K562 (cell line): Measurements from ENCODE around the gene GABARAPL2. TPM values are rescaled to one million over a fixed set of nuclear protein-coding genes. Genes with fewer than 3 reads are reported as not detected.

Experiments used
- ATF7 ChIP-seq: fragments of 450-650 bp; IDR thresholded peaks from 2 replicates; pipeline ENCODE4 v1.7.1; 2014; ENCODE audit warnings: mild to moderate bottlenecking, moderate library complexity
- BHLHE40 ChIP-seq: IDR thresholded peaks from 2 replicates; pipeline ENCODE4 v1.6.1; 2011; ENCODE audit warnings: low read length, improper control_type of control experiment
- FOXK2 ChIP-seq, 2 experiments: fragments of 450-650 bp; IDR thresholded peaks in 1 of 2; conservative IDR thresholded peaks in 1 of 2; 2 replicates each; pipeline ENCODE4 v1.6.1; 2016; ENCODE audit warnings: low read depth in 2 of 2, mild to moderate bottlenecking in 1 of 2
- GATAD2A ChIP-seq: fragments of 450-650 bp; IDR thresholded peaks from 2 replicates; pipeline ENCODE4 v1.6.1; 2017
- HLTF ChIP-seq: fragments of 450-650 bp; IDR thresholded peaks from 2 replicates; pipeline ENCODE4 v1.6.1; 2016
- PTRF ChIP-seq: fragments of 450-650 bp; IDR thresholded peaks from 2 replicates; pipeline ENCODE4 v1.6.1; 2016; ENCODE audit warnings: mild to moderate bottlenecking, missing genetic modification characterization, missing compliant biosample characterization
- RNF2 ChIP-seq: sonication (generic); IDR thresholded peaks from 2 replicates; pipeline ENCODE4 v1.6.1; 2016
- SMAD1 ChIP-seq: fragments of 150-350 bp; IDR thresholded peaks from 2 replicates; pipeline ENCODE4 v1.6.1; 2014; ENCODE audit warnings: low read length, low read depth; ENCODE audit not compliant: partially characterized antibody
- TCF15 ChIP-seq: fragments of 250-450 bp; sonication (Bioruptor Pico); IDR thresholded peaks from 2 replicates; pipeline ENCODE4 v1.8.0; 2022; ENCODE audit warnings: moderate library complexity, mild to moderate bottlenecking, inconsistent platforms
- ZBTB2 ChIP-seq: fragments of 450-650 bp; IDR thresholded peaks from 2 replicates; pipeline ENCODE4 v1.6.1; 2016; ENCODE audit warnings: antibody characterized with exemption
- ZEB2 ChIP-seq: fragments of 450-650 bp; IDR thresholded peaks from 2 replicates; pipeline ENCODE4 v1.6.1; 2016
- ZNF146 ChIP-seq: IDR thresholded peaks from one replicate; pipeline ENCODE4 v1.6.1; 2018; ENCODE audit warnings: missing compliant biosample characterization; ENCODE audit not compliant: unreplicated experiment
- ZNF408 ChIP-seq: fragments of 250-450 bp; sonication (Bioruptor Pico); IDR thresholded peaks from 2 replicates; pipeline ENCODE4 v1.4.0; 2020; ENCODE audit warnings: low read depth, mild to moderate bottlenecking, moderate library complexity
- polyA plus RNA-seq, 8 experiments: library from polyadenylated mRNA; depleted of rRNA in 4 of 8; stranded (reverse) in 5 of 8; unstranded in 3 of 8; fragments of >200 nt; fragmentation: Nextera tagmentation in 2 of 8; fragmentation: Illumina TruSeq in 1 of 8; extraction: Ambion mirVana in 2 of 8; extraction: Trizol in 1 of 8; gene quantifications; 2 replicates each; pipeline versions ENCODE4 v1.2.1 to v1.2.3, GENCODE V29; 2011 to 2014; ENCODE audit warnings: inconsistent platforms in 1 of 8, missing spikeins in 1 of 8
- total RNA-seq, 7 experiments: library from RNA; depleted of rRNA in 6 of 7; stranded (reverse); fragments of >200 nt in 6 of 7; fragmentation: Illumina TruSeq in 2 of 7; extraction: Trizol in 2 of 7; gene quantifications; 2 replicates each; pipeline versions ENCODE4 v1.2.1 to v1.2.3, GENCODE V29; 2011 to 2021; ENCODE audit warnings: low replicate concordance in 1 of 7
- TF ChIP-seq, protein P1 (sequence below): fragments of 450-650 bp; conservative IDR thresholded peaks from 2 replicates; pipeline ENCODE4 v1.6.1; 2016; ENCODE audit warnings: missing genetic modification characterization, low read depth, mild to moderate bottlenecking, missing compliant biosample characterization, moderate library complexity
- TF ChIP-seq, protein P2 (sequence below): fragments of 450-650 bp; formaldehyde crosslinking; IDR thresholded peaks from 2 replicates; pipeline ENCODE4 v1.4.0; 2022; ENCODE audit warnings: missing genetic modification characterization
- TF ChIP-seq, protein P3 (sequence below): fragments of 200-800 bp; sonication (Bioruptor generic); IDR thresholded peaks from 2 replicates; pipeline ENCODE4 v1.6.1; 2017; ENCODE audit warnings: missing genetic modification characterization, missing compliant biosample characterization
- TF ChIP-seq, protein P4 (sequence below): fragments of 250-450 bp; sonication (Bioruptor Pico); IDR thresholded peaks from 2 replicates; pipeline ENCODE4 v1.4.0; 2020; ENCODE audit warnings: mild to moderate bottlenecking, moderate library complexity

The GABARAPL2 gene
- total and polyA plus RNA-seq, 9 of the 15 experiments (the other 6 are each of a cell fraction or from before 2014, with no cell fraction given) = 42.1 to 288 (median 91.8) TPM

- TF ChIP-seq, protein P1, sequence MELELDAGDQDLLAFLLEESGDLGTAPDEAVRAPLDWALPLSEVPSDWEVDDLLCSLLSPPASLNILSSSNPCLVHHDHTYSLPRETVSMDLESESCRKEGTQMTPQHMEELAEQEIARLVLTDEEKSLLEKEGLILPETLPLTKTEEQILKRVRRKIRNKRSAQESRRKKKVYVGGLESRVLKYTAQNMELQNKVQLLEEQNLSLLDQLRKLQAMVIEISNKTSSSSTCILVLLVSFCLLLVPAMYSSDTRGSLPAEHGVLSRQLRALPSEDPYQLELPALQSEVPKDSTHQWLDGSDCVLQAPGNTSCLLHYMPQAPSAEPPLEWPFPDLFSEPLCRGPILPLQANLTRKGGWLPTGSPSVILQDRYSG (tag) = peak; percentile 89
- TF ChIP-seq SMAD1 (no peak), RNF2 (peak; percentile 74; the same call in 1 of the 2 replicates), ZBTB2 (peak; percentile 59; the same call in 1 of the 2 replicates), PTRF (tag) (peak; percentile 37; the same call in 1 of the 2 replicates), ZEB2 (peak; percentile 89), FOXK2 (conservative IDR thresholded peaks at IDR 0.05 in 1 of 2, IDR thresholded peaks at IDR 0.05 in 1 of 2; ENCODE audit: low read depth in 2 of 2) (peak in 1 of 2 experiments; percentile 32; a peak in 1 of 4 replicates), ZNF408 (no peak), ZNF146 (CRISPR knock-in tag) (no peak), ATF7 (peak; percentile 56; the same call in 1 of the 2 replicates), BHLHE40 (peak; percentile 90), HLTF (0 out of 2 replicates have a peak, but pooled peaks have one; percentile 8), TCF15 (CRISPR knock-in tag) (peak; percentile 82; the same call in 1 of the 2 replicates), GATAD2A (no peak; the same call in 1 of the 2 replicates)
- TF ChIP-seq, protein P2, sequence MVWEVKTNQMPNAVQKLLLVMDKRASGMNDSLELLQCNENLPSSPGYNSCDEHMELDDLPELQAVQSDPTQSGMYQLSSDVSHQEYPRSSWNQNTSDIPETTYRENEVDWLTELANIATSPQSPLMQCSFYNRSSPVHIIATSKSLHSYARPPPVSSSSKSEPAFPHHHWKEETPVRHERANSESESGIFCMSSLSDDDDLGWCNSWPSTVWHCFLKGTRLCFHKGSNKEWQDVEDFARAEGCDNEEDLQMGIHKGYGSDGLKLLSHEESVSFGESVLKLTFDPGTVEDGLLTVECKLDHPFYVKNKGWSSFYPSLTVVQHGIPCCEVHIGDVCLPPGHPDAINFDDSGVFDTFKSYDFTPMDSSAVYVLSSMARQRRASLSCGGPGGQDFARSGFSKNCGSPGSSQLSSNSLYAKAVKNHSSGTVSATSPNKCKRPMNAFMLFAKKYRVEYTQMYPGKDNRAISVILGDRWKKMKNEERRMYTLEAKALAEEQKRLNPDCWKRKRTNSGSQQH (CRISPR knock-in tag) = no peak
- TF ChIP-seq, protein P3, sequence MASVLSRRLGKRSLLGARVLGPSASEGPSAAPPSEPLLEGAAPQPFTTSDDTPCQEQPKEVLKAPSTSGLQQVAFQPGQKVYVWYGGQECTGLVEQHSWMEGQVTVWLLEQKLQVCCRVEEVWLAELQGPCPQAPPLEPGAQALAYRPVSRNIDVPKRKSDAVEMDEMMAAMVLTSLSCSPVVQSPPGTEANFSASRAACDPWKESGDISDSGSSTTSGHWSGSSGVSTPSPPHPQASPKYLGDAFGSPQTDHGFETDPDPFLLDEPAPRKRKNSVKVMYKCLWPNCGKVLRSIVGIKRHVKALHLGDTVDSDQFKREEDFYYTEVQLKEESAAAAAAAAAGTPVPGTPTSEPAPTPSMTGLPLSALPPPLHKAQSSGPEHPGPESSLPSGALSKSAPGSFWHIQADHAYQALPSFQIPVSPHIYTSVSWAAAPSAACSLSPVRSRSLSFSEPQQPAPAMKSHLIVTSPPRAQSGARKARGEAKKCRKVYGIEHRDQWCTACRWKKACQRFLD (CRISPR knock-in tag) = peak; percentile 88; the same call in 1 of the 2 replicates
- TF ChIP-seq, protein P4, sequence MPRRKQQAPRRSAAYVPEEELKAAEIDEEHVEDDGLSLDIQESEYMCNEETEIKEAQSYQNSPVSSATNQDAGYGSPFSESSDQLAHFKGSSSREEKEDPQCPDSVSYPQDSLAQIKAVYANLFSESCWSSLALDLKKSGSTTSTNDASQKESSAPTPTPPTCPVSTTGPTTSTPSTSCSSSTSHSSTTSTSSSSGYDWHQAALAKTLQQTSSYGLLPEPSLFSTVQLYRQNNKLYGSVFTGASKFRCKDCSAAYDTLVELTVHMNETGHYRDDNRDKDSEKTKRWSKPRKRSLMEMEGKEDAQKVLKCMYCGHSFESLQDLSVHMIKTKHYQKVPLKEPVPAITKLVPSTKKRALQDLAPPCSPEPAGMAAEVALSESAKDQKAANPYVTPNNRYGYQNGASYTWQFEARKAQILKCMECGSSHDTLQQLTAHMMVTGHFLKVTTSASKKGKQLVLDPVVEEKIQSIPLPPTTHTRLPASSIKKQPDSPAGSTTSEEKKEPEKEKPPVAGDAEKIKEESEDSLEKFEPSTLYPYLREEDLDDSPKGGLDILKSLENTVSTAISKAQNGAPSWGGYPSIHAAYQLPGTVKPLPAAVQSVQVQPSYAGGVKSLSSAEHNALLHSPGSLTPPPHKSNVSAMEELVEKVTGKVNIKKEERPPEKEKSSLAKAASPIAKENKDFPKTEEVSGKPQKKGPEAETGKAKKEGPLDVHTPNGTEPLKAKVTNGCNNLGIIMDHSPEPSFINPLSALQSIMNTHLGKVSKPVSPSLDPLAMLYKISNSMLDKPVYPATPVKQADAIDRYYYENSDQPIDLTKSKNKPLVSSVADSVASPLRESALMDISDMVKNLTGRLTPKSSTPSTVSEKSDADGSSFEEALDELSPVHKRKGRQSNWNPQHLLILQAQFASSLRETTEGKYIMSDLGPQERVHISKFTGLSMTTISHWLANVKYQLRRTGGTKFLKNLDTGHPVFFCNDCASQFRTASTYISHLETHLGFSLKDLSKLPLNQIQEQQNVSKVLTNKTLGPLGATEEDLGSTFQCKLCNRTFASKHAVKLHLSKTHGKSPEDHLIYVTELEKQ (CRISPR knock-in tag) = peak; percentile 48; the same call in 1 of the 2 replicates
Observed at GRCh38 chr16:75593825-75594820, 27.9 kb downstream of the GABARAPL2 start (continued).
